Measurements from ENCODE around the gene XPNPEP1.
A peak's percentile ranks its signal among the peaks of the same experiment; 100 is the strongest.

Gene XPNPEP1

GRCh38 chr10:109861081-109861480 is 62.2 kb downstream of the XPNPEP1 start:
- no peak for DNase-seq

DNA sequence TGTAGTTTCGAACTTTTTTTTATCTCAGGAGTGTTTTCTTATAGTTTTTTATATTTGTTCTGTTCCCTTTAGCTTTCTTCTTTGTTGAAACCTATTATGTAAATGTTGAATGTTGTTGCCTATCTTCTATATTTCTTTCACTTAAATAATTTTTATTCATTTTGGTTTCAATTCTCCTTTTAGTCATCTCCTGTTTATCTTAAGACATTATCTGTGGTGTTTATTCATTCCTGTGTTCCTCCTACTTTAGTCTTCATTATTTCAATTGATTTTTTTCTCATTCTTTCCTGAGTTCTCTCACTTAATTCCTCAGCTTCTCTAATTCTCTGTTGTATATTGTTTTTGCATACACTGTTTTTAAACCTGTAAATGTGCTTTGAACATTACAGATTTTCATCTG is 64.1 kb downstream of the XPNPEP1 start:
- no peak for DNase-seq

GRCh38 chr10:109855746-109856145 is 67.6 kb downstream of the XPNPEP1 start:
- DNase-seq, result no peak

DNA sequence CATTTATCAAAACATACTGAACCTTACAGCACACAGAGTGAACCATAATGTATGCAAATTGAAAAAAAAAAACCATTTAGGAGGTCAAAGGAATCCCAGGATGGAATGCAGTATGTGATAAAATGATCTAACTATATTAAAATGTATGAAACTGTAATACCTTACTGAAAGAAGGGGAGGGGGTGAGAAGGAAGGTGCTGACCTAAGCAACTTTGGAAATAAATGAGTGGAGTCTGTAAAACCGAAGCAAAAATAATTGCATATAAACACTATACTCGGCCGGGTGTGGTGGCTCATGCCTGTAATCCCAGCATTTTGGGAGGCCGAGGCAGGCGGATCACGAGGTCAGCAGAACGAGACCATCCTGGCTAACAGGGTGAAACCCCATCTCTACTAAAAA is 69.4 kb downstream of the XPNPEP1 start:
- DNase-seq, result no peak

DNA sequence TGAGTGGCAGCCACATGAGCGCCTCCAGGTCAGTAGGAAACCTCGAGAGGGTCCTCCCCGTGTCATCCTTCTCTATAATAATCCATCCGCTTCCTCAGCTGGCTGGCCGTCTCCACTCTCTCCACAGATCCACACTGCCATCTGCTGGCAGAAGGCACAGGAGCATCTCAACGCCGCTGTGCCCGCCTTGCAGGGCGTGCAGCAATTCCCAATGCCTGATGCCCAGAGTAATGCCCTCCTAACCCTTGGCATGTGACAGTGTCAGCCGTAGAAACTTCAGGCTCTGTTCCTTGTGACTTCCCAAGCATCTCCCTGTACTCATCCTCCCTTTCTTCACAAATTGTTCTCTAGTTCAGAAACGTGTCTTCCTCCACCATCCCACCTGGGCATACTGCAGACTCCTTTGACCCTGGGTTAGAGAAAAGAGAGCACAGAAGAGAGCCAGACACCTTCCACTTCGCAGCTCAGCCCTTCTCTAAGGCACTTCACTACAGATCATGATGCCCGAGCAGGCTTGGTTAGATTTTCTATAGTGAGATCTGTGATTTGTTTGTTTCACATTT is 70.8 kb downstream of the XPNPEP1 start:
- peak; percentile 50 for DNase-seq

GRCh38 chr10:109851616-109852474 is 71.5 kb downstream of the XPNPEP1 start:
- no peak for DNase-seq

- DNase-seq, result no peak
These were observed 76.5 kb downstream of the XPNPEP1 start for GRCh38 chr10:109846832-109847231.

GRCh38 chr10:109845308-109845707 is 78.0 kb downstream of the XPNPEP1 start:
- no peak for DNase-seq

DNA sequence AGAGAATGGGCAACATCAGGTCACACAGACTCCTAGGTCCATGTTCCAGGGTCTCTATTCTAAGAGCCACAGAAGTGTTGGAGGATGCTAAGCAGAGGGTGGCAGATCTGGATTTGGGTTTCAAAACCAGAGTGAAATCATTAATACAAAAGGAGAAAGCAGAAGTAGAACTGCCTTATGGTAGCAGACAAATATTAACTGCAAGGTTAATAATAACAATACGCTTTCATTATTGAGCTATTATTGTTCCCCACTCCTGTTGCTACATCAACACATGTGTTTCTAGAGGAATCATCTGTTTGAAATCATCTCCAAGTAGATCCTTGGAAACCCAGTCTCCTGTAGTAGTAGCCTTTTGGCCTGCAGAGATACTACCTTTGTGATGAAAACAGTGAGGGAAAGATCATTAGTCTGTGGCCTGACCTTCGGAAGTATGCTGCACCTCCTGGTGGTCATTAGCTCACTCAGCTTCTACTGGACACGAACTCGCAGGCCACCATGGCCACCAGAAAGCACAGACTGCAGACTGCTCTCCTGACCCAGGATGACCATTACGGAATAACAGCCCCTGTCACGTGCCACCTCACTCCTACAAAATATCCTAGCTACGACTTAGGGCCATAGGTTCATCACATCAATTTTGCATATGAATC is 84.6 kb downstream of the XPNPEP1 start:
- DNase-seq, result no peak

DNA sequence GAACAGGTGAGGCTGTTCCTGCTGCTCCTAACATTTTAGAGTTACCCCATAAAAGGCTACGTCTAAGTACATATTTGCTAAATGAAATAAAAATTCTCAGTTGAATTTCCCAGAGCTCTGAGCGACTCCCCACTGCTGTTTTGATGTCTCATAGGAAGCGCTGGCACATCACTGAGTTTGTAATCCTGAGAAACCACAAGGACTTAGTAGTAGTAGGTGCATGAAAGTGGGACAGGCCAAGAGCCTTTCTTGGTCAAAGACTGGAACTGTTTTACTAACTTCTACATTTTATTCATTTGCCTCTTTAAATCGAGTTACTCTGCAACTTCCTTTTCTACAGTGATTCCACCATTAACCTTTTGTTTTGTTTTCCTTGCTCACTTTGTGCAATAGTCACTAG is 85.9 kb downstream of the XPNPEP1 start:
- DNase-seq, result no peak

GRCh38 chr10:109835257-109835656 is 88.1 kb downstream of the XPNPEP1 start:
- no peak for DNase-seq

DNA sequence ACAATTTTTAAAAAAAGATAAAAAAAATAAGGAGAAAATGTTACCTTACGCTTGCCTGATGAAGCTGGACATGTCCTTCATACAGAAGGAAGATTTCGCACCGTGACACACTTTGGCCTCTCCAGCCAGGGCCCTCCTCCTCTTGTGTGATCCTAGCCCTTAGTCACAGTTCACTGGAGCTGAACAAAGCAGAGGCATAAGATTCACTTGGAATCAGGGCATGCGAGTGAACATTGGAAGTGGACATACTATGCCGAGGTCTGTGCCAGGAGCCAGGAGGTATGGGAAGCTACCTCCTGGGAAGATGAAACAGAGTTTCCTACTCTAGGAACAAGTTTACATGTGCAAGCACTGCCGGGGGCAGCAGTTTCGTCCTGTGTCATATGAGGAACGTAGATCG is 91.5 kb downstream of the XPNPEP1 start:
- no peak for DNase-seq

DNA sequence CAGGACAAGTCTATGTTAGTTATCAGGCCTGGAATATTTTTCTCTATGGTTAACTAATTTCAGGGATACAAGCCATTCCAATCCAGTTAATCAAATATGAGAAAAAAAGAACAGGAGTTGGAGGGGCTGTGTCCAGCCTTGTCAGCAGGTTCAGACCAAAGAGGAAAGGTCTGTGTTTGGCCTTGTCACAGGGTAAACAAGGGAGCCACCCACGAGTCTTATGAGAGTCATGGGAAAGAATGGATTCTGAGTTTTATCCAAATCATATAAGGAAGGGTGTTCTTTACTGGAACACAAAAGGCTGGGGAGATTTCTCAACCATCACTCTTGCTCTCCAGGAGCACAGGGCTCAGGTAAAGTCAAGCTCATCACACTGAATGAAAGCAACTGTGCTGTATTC is 99.1 kb downstream of the XPNPEP1 start:
- no peak for DNase-seq

DNA sequence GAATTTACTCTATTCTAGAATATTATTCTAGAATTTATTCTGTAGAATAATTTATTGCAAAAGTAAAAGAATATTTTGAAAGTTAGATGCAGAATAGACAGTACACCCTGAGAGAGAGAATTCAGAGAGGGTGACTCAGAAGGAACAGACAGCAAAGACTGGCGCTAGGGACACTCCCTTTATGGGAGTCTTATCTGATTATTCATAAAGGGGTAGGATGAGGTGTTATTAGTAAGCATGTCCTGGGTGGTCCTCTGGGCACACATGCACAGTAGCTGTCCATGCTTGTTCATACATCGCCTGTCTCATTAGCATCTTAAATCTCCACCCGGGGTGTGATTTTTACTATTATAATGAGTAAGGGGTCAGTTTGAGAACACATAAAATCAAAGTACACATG is 100.1 kb downstream of the XPNPEP1 start:
- DNase-seq, result no peak

GRCh38 chr10:109821672-109822071 is 101.6 kb downstream of the XPNPEP1 start:
- no peak for DNase-seq

DNA sequence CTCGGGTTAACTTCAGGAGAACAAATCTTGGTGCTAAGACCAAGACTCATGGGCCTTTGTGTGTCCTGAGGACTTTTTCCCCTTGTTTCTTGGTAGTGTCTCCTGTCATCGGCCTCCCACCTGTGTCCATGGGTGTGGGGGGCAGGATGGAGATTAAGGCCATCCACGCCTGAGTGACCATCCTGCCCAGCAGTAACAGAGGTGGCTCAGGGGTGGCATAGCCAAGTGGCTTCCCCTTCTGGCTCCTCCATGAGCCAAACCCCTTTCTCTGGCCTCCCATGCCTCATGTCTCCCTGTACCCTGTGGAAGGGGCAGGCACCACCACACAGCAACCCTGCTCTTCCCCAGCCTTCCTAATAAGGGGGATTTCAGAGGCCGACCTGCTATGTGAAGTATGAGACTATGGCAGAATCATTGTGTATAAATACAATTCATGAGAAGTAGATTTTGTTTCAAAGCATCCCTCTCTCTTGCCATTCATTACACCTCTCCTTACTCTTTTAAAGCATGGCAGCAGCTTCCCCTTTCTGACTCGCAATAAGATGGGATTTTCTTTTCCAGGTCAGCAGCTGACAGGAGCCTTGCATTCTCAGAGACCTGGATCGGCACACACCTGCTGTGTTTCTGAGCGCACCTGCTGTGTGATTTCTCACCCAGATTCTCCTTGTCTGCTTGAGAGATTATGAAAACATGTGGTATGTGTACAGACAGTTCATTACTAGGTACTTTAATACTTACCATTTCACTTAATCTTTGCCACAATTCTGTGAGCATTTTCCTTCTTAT is 102.5 kb downstream of the XPNPEP1 start:
- no peak for DNase-seq

DNA sequence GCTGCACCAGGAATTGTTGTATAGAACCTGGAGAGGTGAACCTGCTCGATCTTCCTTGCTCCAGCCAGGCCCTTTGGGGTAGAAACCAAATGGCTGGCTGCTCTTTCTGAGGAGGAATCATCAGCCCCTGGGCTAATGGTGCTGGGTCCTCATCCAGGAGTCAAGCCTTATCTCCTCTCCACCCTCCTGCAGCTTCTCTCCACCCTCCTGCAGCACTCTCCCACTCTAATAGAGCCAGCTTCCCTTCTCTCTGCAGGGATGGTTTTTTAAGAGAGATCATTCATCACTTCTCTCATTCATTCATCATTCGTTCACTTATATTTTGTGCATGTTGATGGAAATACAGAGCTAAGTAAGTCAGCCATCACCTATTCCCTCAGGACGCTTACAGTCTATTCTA is 103.5 kb downstream of the XPNPEP1 start:
- no peak for DNase-seq

All from CD4-positive, alpha-beta T cell treated with Interleukin-15 for 1 hour (primary cell).